HG02970 (cell line): Measurements from ENCODE around the gene CFAP157.

Experiments used
- ATAC-seq: cut with Tn5 transposase; IDR thresholded peaks from one replicate; pipeline ENCODE4 v1.9.1; 2021; ENCODE audit warnings: mild to moderate bottlenecking, moderate library complexity, moderate number of reproducible peaks; ENCODE audit not compliant: unreplicated experiment, low FRiP score

CFAP157 gene

DNA sequence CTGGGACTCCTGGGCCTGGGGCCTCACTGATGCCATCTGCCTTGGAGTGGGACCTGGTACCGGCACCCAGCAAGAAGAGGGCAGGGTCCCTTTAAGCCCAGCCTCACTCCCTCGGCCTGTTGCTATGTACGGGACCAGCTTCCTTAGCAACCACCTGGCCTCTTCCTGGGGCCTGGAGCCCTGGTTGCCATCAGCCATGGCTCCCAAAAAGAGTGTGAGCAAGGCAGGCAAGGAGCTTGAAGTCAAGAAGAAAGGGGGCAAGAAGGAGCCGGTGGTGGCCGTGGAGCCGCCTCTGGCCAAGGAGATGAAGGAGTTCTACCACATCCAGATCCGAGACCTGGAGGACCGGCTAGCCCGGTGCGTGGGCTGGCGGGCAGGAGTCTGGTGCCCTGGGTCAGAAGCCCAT is at the start of gene CFAP157:
Gene CFAP157 (plus strand): TSS at position 153 of the 406 bp plus-strand sequence. CDS start 44 bp downstream, at position 197.
- no peak for ATAC-seq

DNA sequence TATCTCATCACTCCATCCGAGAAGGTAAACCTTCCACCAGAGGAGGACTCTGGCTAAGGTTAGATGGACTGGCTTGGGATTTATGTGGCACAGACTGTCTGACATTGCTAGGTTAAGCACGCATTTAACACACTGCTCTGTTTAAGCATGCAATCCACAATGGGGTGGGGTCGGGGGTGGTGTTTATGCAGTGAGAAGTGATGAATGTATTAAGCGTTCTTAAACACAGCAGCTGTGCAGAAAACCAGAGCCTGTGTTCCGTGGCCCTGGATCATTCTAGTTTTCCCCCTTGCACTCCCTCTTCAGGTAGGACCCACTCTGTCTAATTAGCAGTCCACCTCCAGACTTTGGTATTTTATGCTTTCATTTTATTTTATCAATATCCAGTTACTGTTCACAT is 48.4 kb upstream of the CFAP157 start:
- no peak for ATAC-seq

DNA sequence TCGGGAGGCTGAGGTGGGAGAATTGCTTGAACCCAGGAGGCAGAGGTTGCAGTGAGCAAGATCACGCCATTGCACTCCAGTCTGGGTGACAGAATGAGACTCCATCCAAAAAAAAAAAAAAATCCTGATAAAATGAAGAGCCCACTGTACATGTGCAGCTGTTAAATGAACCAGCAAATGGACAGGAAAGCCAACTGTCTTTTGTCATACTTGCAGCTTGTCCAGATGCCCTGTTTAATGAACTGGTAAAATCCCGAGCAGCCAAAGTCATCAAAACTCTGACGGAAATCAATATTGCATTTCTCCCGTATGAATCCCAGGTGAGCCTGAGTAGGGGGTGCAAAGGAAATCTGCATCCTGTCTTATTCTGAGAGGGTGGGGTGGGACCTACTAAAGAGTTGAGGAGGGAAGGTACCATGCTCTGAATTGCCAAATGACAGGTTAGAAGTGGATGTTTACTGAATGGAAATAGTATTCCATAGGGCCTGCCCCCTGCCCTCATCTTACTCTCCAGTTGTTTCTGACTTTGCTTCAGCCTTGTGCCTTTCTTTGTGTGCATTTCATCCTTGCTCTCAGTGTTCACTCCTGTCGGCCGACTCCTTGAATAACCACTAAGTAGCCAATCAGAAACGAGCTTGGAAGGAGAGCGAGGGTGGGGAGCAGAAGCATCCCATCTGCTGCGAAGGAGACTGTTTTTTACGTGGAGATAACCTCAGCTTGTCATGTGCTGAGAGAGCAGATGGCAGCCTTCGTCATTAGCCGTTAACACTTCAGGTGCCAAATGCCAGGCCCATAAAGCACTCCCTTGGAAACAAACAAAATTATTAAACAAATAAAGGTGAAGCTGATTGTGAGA is 45.7 kb upstream of the CFAP157 start:
- ATAC-seq, result no peak

DNA sequence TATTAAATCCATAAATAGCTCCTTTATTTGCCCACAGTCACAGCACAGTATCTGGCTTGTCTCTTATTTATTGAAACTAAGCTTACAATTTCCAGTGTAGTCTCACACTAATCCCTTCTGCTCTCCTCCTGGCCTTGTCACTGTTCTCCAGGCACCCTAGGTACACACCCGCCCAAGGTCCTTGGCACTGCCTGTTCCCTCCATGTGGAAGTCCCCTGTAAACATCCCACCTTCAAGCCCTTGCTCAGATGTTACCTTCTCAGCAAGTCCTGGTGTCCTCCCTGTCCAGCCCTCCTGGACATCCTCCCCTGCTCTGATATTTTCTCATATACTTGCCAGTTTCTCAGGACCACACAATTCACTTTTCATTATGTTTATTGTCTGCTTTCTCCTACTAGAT is 44.2 kb upstream of the CFAP157 start:
- no peak for ATAC-seq

DNA sequence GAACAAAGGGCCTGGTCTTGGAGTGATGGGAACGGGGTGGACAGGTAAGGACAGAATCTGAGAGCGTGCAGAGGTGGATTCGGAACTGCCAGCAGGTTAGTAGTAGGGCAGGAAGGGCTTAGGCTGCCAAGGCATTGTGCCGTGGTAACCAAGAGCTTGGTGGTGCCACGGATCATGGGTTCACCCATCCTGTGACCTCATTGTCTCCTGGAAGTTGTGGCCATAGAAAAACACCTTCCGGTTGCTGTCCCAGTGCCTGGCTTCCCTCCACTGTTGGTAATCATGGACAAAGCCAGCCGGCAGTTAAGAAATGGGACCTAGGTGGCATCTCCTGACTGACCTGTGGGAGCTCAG is 42.5 kb upstream of the CFAP157 start:
- no peak for ATAC-seq

DNA sequence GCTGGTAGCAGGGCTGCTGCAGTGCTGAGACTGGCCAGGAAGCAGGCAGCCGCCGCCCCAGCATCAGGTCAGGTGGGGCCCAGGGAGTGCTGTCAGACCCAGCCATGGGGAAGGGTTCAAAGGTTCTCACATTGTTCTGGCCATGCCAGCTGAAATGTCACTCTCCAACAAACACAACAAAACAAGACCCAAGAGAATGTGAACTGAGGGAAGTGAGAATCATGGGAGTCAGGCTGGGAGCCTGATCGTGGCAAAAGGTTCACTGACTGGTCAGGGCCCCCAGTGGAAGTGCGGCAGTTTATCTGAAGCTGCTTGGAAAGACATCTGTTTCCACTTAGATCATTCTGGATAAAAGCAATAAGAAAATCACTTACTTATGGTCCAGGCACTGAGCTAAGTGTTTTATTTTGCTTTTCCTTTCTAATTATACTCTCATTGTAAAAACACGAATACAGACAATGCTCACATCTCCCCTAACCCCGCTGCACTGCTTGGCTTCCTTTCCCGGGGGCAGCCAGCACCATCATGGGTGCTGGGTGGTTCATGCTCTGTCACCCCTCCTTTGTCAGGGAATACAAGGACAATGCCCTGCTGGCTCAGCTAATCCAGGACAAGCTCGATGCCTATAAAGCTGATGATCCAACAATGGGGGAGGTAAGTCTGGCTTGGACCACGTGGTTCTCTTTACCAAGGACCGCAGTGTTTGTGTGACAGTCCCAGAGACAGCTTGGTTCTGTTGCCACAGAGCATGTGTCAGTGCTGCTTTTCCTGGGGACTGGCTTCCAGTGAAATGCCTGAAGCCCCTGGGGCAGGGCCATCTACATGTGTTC is 41.9 kb upstream of the CFAP157 start:
- ATAC-seq, result no peak

DNA sequence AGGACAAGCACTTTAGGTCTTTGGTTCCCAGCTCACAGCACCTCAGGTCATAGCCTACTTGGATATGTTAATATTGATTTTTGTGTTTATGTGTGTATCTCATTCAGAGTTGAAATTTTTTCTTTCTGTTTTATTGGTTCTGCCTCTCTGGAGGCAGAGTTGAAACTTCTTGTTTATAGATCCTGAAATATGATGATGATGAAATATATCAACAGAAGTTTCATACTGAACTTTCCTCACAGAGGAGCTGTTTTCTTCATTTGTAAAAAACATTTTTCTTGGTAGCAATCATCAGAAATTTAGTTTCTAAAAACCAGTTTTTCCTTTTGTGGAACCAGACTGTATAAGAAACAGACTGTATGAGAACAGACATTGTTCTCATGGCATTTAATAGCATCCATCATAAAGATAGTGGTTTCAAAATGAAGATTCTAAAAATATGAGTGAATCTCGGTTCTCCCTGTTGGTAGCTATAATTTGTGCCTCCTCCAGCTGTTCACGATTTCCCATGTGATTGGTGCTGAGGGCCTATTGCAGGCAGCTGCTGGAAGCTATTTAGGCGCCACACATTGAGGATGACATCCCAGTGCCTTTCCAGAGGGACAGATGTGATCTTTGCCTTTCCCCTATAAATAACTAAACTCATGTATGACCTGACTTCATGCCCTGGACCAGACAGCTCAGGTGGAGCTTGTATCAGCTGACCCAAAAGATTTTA is 39.5 kb upstream of the CFAP157 start:
- no peak for ATAC-seq

DNA sequence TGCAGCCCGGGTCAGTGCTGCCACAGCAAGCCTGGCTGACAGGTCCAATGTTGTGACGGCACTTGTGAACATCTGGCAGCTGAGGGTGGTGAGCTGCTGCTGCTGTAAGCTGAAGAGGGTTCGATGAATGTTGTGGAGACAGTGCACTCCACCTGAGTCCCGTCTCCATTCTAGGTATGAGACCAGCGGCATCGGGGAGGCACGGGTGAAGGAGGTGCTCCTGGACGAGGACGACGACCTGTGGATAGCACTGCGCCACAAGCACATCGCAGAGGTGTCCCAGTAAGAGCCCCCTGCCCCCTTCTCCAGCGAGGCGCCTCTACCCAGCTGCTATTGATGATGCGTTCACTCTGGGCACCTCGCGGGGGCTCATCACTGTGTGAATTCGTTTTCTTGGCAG is 38.9 kb upstream of the CFAP157 start:
- no peak for ATAC-seq

DNA sequence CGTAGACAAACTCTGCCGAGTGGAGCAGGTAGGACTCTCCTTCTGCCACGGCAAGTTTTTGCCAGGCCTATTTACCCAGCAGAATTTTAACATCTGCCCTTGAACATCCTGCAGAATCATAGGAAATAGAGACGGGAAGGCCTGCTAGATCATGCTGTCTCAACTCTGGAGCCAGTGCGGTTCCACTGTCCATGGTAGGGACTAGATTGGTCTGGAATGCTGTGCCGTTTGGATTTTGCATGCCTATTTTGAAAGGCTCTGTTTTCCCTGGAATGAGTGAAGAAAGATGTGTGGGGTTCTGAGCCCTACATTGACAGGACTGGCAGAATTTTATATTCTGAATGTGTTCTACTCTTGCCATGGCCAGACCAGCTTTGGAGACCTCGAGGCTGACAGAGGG is 33.6 kb upstream of the CFAP157 start:
- ATAC-seq, result no peak

DNA sequence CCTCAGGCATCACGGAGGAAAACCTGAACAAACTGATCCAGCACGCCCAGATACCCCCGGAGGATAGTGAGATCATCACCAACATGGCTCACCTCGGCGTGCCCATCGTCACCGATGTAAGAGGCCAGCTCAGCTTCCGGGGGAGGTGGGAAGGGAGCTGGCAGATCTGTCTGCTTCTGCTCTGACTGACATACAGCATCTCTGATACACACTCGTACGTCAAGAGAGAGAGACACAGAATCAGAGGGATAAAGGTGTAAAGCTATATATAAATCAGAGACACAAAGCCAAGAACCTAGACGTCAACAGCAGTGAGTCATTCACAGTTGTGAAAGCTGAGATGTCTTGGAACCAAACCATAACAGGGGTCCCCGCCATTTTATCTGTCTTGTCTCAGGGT is 30.1 kb upstream of the CFAP157 start:
- no peak for ATAC-seq

DNA sequence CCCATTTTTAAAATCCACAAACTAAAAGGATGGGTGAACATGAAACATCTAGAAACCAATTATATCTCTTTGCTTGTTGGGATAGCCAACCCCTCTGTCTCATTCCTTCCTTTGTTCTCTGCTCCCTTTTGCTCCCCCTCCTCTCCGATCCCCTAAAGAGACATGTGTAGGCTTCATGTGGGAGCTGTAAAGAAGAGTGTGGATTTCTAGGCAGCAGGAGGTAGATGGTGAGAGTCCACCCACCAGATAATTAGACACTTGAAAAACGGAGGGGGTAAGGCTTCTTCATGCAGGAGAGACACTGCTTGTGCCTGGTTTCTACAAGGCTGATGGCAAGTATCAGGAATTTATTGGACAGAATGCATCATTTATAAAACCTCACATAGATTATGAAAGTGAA is 27.3 kb upstream of the CFAP157 start:
- ATAC-seq, result no peak

DNA sequence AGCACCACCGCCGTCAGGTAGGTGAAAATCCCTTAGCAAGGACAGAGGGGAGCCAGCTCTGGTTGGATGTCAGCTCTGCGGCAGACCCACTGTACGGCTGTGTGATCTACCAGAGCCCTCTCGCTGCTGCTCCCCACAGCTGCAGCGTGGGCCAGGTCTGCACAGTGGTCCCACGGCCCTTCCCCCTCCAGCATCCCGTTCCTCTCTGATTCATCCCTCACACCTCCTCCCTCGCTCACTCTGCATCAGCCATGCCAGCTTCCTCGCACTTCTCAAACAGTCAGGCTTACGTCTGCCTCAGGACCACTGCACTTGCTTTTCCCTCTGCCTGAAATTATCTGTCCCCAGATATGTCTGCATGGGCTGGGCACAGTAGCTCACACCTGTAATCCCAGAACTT is 26.6 kb upstream of the CFAP157 start:
- ATAC-seq, result no peak

DNA sequence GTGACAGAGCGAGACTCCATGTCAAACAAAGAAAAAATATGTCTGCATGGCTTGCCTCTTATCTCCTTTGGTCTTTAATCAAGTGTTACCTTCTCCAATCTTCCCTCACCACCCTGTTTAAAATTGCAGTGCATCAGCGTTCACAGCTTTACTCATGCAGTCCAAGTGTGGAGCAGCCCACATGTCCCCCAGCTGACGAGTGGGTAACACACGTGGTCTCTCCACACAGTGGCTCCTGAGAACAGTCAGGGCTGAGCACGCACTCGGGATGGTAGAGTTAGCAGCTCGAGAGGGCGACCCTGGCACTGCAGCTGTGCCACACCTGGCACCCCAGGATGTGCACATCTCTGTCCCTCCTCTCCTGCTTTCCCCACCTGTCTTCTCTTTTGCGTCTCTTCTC is 25.9 kb upstream of the CFAP157 start:
- ATAC-seq, result no peak

DNA sequence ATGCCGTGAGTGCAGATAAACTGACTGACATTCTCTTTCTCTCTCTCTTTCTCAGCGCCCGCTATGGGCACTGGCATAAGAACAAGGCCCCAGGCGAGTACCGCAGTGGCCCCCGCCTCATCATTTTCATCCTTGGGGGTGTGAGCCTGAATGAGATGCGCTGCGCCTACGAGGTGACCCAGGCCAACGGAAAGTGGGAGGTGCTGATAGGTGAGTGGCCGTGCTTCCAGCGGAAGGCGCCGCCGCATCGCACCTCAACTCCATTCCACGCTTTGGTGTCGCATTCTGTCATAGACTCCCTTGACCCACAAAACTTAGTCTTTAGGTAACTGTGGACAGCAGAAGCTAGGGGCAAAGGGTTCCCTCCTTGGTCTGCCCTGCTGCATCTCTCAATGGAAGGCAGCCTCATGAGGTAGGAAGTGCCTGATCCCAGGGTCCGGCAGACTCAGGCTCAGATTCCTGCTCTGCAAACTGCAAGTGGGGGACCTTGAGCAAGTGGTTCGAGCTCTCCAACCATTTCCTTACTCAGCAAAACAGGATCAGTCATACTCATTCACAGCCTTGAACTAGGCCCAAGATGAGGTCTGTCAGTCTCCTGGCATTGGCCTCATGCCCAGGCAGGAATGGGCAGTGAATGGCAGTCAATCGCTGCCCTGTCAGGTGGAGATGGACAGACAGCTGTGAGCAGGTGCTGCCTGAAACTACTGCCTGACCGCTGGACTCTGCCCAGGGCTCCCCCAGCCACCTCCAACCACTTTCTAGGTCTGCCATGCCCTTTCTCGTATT is 24.2 kb upstream of the CFAP157 start:
- ATAC-seq, result no peak

DNA sequence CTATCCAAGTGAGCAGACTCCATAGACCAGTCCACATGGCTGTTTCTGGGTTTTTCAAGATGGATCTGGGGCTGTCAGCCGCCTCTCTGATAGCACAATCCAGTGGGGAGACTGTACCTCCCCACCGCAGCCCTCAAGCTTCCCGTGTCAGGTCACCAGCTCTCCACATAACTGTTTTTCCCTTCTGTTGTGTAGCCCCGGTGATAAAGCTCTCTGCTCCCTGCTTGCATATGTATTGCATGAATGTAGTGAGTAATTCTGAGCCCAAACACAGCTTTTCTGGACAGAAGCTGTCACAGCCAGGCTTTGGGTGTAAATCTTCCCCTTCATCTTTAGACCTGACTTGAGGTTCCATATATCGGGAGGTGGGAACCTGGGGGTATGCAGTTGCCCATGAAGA is 23.1 kb upstream of the CFAP157 start:
- ATAC-seq, result no peak

DNA sequence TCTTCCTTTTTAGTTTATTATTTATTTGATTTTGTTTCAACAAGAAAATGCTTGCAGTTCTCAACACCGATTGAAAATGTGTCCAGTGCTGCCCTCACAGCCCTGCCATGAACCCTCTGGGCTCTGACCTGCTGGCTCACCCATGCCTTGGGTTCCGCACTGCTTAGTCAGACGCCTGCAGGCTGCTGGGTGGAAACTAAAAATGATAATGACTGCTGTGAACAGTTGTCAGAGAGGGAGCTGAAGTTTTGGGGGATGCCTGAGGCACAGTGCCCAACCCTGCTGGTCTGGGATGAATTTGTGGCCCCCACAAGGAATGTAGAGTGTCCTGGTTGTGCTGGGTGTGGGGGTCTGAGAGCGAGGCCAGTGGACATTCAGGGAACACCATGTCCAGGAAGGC is 22.2 kb upstream of the CFAP157 start:
- no peak for ATAC-seq

DNA sequence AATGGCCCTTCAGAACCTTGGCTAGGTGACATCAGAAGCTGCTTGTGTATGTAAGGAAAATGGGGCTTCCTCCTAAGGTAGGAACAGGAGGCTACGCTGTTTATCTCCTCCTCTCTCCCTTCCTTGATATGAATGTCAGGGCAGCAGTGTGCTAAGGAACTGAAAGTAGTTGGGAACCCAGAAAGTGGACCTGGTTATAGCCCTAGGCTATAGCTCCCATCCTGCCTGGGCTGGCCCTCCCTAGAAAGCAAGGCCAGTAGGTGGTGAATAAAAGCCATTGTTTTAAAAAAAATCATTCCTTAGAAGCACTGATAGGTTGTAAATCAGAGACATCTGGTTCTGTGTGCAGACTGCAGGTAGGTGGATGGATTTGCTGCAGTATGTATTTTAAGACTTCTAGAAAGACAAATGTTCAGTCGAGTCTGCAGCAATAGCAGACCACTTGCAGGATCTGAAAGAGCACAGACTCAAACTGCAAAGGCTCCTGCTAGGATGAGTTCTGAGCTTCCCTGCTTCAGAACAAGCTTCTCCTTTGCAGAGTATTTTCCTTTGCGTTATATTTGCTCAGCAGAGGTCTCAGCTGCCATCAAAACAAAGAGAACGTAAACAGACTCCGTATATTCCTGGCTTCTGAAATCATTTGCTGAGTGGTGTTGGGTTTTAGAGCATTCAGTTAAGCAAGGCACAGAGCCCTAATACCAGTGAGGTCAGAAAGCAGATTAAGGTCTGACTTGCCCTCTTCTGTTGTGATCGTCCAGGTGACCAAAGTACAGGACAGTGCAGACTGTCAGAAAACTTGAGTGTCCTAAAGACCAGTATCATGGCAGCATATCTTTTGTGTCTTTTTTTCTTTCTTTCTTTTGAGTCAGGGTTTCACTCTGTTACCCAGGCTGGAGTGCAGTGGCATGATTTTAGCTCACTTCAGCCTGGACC is 20.1 kb upstream of the CFAP157 start:
- ATAC-seq, result no peak

DNA sequence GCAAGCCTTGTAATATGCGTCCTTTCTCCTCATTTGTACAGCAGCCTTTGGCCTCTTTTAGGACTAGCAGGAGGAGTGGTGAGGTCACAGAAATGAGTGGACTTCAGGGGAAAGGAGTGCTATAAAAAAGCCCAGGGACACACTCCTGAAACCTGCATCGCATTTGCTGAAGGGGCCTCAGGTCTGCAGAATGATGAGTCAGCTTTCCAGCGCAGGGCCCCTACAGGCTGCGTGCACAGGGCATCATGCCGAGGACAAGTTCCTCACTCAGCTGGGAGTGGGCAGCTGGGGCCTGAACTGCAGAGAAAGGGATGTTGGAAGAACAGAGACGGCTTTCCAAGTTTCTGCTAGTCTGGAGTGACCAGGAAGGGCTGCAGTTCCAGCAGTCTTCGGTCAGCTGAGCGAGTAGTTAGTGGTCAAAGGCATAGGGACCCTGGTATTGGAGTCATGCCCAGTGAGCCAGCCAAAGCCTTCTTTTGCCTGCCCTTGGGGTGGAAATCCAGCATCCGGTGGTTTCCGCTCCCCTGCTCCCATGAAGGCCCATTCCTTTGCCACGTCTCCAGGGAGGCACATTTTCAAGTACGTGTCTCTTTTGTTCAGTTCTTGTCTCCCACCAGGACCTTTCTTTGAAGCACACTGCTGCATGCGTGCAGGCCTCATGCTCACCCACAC is 17.3 kb upstream of the CFAP157 start:
- ATAC-seq, result no peak

DNA sequence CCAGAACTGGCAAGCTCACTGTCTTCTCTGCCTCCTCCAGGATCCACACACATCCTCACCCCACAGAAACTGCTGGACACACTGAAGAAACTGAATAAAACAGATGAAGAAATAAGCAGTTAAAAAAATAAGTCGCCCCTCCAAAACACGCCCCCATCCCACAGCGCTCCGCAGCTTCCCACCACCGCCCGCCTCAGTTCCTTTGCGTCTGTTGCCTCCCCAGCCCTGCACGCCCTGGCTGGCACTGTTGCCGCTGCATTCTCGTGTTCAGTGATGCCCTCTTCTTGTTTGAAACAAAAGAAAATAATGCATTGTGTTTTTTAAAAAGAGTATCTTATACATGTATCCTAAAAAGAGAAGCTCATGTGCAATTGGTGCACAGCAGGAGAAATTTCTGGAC is 16.1 kb upstream of the CFAP157 start:
- no peak for ATAC-seq
